Measurements from ENCODE around the gene KLHL29.

DNA sequence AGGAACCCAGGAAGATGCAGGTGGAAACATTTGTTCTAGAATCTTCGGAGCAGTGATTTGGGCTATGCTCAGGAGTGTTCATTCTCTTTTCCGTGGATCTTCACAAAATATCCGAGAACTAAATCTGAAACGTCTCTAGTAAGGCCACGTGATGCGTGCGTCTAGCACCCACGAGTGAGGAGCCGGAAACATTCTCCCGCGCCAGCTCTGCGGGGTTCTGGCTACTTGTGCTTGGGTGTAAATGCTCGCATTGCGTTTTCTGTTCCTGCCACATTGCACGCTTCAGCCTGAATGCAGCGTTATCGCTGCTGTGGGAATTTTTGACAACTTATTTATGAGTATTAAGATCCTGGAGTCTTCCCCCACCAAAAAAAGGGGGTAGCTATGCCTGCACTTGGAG is 71.4 kb downstream of the KLHL29 start:
- TF ChIP-seq, protein P1, sequence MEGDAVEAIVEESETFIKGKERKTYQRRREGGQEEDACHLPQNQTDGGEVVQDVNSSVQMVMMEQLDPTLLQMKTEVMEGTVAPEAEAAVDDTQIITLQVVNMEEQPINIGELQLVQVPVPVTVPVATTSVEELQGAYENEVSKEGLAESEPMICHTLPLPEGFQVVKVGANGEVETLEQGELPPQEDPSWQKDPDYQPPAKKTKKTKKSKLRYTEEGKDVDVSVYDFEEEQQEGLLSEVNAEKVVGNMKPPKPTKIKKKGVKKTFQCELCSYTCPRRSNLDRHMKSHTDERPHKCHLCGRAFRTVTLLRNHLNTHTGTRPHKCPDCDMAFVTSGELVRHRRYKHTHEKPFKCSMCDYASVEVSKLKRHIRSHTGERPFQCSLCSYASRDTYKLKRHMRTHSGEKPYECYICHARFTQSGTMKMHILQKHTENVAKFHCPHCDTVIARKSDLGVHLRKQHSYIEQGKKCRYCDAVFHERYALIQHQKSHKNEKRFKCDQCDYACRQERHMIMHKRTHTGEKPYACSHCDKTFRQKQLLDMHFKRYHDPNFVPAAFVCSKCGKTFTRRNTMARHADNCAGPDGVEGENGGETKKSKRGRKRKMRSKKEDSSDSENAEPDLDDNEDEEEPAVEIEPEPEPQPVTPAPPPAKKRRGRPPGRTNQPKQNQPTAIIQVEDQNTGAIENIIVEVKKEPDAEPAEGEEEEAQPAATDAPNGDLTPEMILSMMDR (IDR thresholded peaks at IDR 0.05): no peak
- no peak for TF ChIP-seq POLR2A (IDR thresholded peaks at IDR 0.05)
